Endothelial cell of hepatic sinusoid (primary cell): ENCODE measurements around the gene FOXJ2.
"Not testable (repeated sequence)": the region's sequence is repeated elsewhere in the genome, so short reads cannot be mapped to it uniquely, and the experiment has no call there.

Experiments
- in situ Hi-C: cut with HindIII; loops from 2 replicates; pipeline ENCODE4 v1.10.0; 2017; ENCODE audit warnings: low sequenced_read_pairs

The FOXJ2 gene

GRCh38 chr12:8058506-8058905 is 26.0 kb downstream of the FOXJ2 start:
- in situ Hi-C loops = no loop called here

GRCh38 chr12:8064131-8064530 is 31.6 kb downstream of the FOXJ2 start:
- in situ Hi-C loops = no loop called here

- in situ Hi-C loops = no loop called here
Measured at GRCh38 chr12:8065991-8066594, 33.6 kb downstream of the FOXJ2 start, which contains the start of gene C3AR1. TSS of gene C3AR1 (minus strand) at chr12:8066359. CDS start at chr12:8060185, 6,174 bp downstream.

- in situ Hi-C loops = no loop called here
Measured at GRCh38 chr12:8069582-8069981, 37.1 kb downstream of the FOXJ2 start.

- in situ Hi-C loops = not testable (repeated sequence)
Measured at GRCh38 chr12:8071820-8072219, 39.3 kb downstream of the FOXJ2 start.

- in situ Hi-C loops = no loop called here
Measured at GRCh38 chr12:8075935-8076334, 43.4 kb downstream of the FOXJ2 start.

- in situ Hi-C loops = no loop called here
Measured at GRCh38 chr12:8076366-8076765, 43.9 kb downstream of the FOXJ2 start.

GRCh38 chr12:8077207-8077606 is 44.7 kb downstream of the FOXJ2 start:
- in situ Hi-C loops = no loop called here

- in situ Hi-C loops = no loop called here
Measured at GRCh38 chr12:8078398-8078797, 45.9 kb downstream of the FOXJ2 start.

GRCh38 chr12:8078916-8079315 is 46.4 kb downstream of the FOXJ2 start:
- in situ Hi-C loops = no loop called here

- in situ Hi-C loops = no loop called here
Measured at GRCh38 chr12:8080120-8080519, 47.6 kb downstream of the FOXJ2 start.

GRCh38 chr12:8081251-8081920 is 48.9 kb downstream of the FOXJ2 start:
- in situ Hi-C loops = no loop called here

GRCh38 chr12:8082808-8083100 is 50.2 kb downstream of the FOXJ2 start:
- in situ Hi-C loops = no loop called here

GRCh38 chr12:8084351-8084750 is 51.8 kb downstream of the FOXJ2 start:
- in situ Hi-C loops = not testable (repeated sequence)

- in situ Hi-C loops = no loop called here
Measured at GRCh38 chr12:8087666-8088065, 55.1 kb downstream of the FOXJ2 start.

- in situ Hi-C loops = no loop called here
Measured at GRCh38 chr12:8088574-8088973, 56.1 kb downstream of the FOXJ2 start.

GRCh38 chr12:8089277-8089676 is 56.8 kb downstream of the FOXJ2 start:
- in situ Hi-C loops = not testable (repeated sequence)

- in situ Hi-C loops = loop anchor here (5.0 kb wide), 1 partner anchor 43 kb away; no protein-coding TSS in a partner anchor
Measured at GRCh38 chr12:8089716-8090115, 57.2 kb downstream of the FOXJ2 start.

GRCh38 chr12:8093291-8093690 is 60.8 kb downstream of the FOXJ2 start:
- in situ Hi-C loops = loop anchor here (5.0 kb wide), 1 partner anchor 39 kb away; no protein-coding TSS in a partner anchor

- in situ Hi-C loops = no loop called here
Measured at GRCh38 chr12:8096281-8096915, 63.9 kb downstream of the FOXJ2 start.

GRCh38 chr12:8099235-8099634 is 66.7 kb downstream of the FOXJ2 start:
- in situ Hi-C loops = no loop called here
